Memory B cell (primary cell): Measurements from ENCODE around the gene ZC3H12C.

Experiments
- ATAC-seq: fragments of 150-1000 bp; cut with Tn5 transposase; 2 replicates; pipeline ENCODE4 v1.10.0; 2021; ENCODE audit warnings: low read depth, mild to moderate bottlenecking, moderate library complexity
- DNase-seq, 2 donors: peaks; one replicate each; pipeline ENCODE4 v3.0.0; 2022; ENCODE audit warnings: low spot score in 2 of 2
- H3K27ac Mint-ChIP-seq: one replicate; pipeline ENCODE4 v1.8.0; 2022; ENCODE audit warnings: mild to moderate bottlenecking, moderate library complexity, mixed read lengths
- H3K27me3 Mint-ChIP-seq: one replicate; pipeline ENCODE4 v1.8.0; 2022; ENCODE audit warnings: mixed read lengths
- H3K36me3 Mint-ChIP-seq: one replicate; pipeline ENCODE4 v1.8.0; 2022; ENCODE audit warnings: mild to moderate bottlenecking, mixed read lengths
- H3K4me1 Mint-ChIP-seq: one replicate; pipeline ENCODE4 v1.8.0; 2022; ENCODE audit warnings: mixed read lengths
- H3K4me3 Mint-ChIP-seq: one replicate; pipeline ENCODE4 v1.8.0; 2022; ENCODE audit warnings: mild to moderate bottlenecking, moderate library complexity, mixed read lengths
- H3K9me3 Mint-ChIP-seq: one replicate; pipeline ENCODE4 v1.8.0; 2022; ENCODE audit warnings: mixed read lengths

ZC3H12C gene

DNA sequence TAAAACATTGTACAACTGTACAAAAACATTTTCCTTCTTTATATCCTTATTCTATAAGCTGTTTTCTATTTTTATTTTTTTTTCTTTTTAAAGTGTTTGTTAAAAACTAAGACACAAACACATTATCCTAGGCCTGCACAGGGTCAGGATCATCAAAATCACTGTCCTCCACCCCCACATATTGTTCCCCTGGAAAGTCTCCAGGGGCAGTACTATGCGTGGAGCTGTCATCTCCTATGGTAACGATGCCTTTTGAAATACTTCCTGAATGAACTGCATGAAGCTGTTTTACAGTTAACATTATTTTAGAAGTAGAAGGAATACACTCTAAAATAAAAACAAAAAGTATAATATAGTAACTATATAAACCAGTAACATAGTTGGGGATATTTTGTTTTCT, 67.2 kb downstream of the ZC3H12C start:
- Mint-ChIP-seq H3K9me3 (no peaks in the 10 kb centered on the region), H3K4me3 (no peak overlapping the region), H3K4me1 (no peaks in the 10 kb centered on the region), H3K36me3 (no peaks in the 10 kb centered on the region), H3K27me3 (peaks cover 2% of the 10 kb centered on the region), H3K27ac (no peak overlapping the region)
- ATAC-seq (no peak), DNase-seq (no peak)

GRCh38 chr11:110161061-110161460, 67.9 kb downstream of the ZC3H12C start:
- peaks cover 2% of the 10 kb centered on the region for H3K27me3 Mint-ChIP-seq
- H3K27ac Mint-ChIP-seq = no peak overlapping the region
- no peaks in the 10 kb centered on the region for H3K36me3 Mint-ChIP-seq
- DNase-seq (no peak), ATAC-seq (no peak)
- H3K9me3 Mint-ChIP-seq = no peaks in the 10 kb centered on the region
- H3K4me3 Mint-ChIP-seq = no peak overlapping the region
- no peaks in the 10 kb centered on the region for H3K4me1 Mint-ChIP-seq

DNA sequence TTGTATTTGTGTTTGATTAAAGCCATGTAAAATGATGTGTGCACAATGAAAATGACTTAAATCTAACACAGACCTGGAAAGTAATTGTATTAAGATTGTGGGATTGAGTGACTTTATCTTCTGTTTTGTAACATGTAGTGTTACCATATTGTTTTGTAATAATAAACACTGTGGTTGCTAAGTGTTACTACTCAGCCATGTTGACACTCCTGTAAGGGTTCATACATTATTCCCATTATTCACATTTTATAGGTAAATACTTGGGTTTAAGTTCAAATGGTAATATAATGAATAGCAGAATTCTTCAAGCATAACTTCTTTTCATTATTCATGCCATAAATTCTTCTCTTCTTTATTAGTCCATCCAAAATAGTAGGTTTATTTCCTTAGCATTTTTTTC, 69.0 kb downstream of the ZC3H12C start:
- Mint-ChIP-seq H3K4me1 (no peaks in the 10 kb centered on the region), H3K36me3 (no peaks in the 10 kb centered on the region), H3K4me3 (no peak overlapping the region), H3K27me3 (peaks cover 2% of the 10 kb centered on the region), H3K27ac (no peak overlapping the region), H3K9me3 (no peaks in the 10 kb centered on the region)
- DNase-seq (no peak), ATAC-seq (no peak)

- no peak overlapping the region for H3K4me3 Mint-ChIP-seq
- ATAC-seq (no peak), DNase-seq (no peak)
- no peaks in the 10 kb centered on the region for H3K9me3 Mint-ChIP-seq
- no peaks in the 10 kb centered on the region for H3K4me1 Mint-ChIP-seq
- H3K27me3 Mint-ChIP-seq = no peaks in the 10 kb centered on the region
- H3K36me3 Mint-ChIP-seq = no peaks in the 10 kb centered on the region
- no peak overlapping the region for H3K27ac Mint-ChIP-seq
These were observed 72.1 kb downstream of the ZC3H12C start for GRCh38 chr11:110165039-110165925.

DNA sequence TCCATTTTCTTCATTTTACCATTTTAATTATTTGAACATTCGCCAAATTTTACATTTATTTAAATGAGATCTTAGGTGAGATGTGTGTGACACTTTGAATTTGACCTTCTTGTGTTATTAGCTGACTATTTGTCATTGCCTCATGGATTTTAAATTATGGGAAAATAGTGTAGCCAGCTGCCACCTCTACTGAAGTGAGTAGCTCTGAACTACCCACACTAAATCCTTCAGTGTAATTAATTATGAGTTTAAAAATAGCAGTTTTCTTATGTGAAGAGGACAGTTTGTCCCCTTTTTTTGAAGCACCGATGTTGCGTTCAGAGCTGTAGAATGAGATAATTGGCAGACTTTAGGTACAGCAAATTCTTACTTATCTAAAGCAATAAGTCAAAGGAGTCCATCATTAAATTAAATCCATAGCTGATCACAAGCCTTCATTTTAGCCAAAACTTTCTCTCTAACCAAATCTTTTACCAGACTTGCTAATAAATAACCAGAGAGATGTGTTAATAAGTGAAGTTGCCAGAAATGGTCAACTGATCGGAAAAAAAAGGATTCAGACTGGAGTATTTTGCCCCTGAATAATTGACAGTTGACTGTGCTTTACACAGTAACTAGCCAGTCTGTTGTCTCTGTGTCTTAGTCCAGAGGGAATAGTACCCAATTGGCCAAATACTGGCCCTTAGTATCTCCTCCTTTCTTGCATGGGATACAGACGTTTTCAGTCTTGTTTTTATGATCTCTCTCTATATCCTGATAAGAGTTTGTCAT, 75.0 kb downstream of the ZC3H12C start:
- Mint-ChIP-seq H3K9me3 (no peaks in the 10 kb centered on the region), H3K4me3 (no peak overlapping the region), H3K36me3 (no peaks in the 10 kb centered on the region), H3K4me1 (no peaks in the 10 kb centered on the region), H3K27ac (no peak overlapping the region), H3K27me3 (peaks cover 5% of the 10 kb centered on the region)
- DNase-seq (no peak), ATAC-seq (no peak)

DNA sequence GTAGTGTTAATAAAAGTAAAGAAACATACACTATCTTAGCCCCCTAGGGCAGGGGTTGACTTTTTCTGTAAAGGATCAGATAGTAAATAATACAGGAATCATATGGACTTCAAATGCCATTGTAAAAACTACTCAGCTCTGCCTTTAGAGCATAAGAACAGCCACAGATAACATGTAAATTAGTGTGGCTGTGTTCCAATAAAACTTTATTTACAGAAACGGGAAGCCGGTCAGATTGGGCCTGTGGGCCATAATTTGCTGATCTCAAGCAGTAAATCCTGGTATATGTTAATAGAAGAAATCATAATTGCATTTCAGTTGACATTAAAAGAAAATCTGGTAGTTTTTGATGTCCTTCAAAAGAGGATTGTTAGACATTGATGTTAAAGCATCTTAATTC, 76.5 kb downstream of the ZC3H12C start:
- ATAC-seq (no peak), DNase-seq (no peak)
- Mint-ChIP-seq H3K36me3 (no peaks in the 10 kb centered on the region), H3K27me3 (peaks cover 7% of the 10 kb centered on the region), H3K4me3 (no peak overlapping the region), H3K9me3 (no peaks in the 10 kb centered on the region), H3K27ac (no peak overlapping the region), H3K4me1 (peaks cover 4% of the 10 kb centered on the region)

- Mint-ChIP-seq H3K27ac (no peak overlapping the region), H3K4me3 (no peak overlapping the region), H3K4me1 (peaks cover 4% of the 10 kb centered on the region), H3K27me3 (peaks cover 7% of the 10 kb centered on the region), H3K36me3 (no peaks in the 10 kb centered on the region), H3K9me3 (no peaks in the 10 kb centered on the region)
- no peak for ATAC-seq
- DNase-seq = no peak
These were observed 79.4 kb downstream of the ZC3H12C start for GRCh38 chr11:110172468-110173065.

DNA sequence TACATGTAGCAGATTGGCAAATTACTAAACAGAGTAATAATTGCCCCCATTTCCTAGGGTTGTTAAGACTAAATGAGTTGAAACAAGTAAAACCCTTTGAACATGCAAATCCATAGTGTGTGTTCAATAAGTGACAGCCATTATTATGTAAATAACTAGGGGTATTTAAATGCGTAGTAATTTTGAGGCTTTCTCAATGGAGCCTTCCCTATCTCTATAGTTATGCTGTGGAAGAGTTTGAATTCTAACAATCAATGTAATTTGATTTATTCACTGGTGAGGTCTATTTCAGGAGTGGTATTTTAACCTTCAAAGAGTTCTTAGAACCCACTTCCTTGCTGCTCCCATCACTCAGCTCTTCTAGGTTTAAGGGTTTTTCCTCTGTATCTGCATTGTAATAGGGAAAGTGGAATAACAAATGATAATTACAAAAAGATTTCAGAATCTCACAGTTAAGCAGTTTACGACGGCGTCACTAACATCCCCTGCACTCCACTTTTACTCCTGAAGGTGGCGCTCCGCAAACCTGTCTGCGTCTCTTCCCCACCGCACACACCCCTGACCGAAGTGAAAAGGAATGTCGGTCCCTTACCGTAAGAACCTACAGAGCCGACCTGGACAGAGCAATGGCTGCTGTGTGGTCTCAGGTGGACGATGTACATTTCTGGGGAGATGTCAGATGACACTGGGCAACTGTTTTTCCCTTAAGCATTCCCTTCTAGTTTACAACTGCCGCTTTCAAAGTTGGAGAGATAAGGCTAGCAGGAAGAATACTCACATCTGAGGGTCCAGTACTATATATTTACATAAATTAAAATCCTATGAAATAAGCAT, 80.8 kb downstream of the ZC3H12C start:
- Mint-ChIP-seq H3K36me3 (no peaks in the 10 kb centered on the region), H3K27me3 (peaks cover 7% of the 10 kb centered on the region), H3K27ac (no peak overlapping the region), H3K4me3 (peak overlapping the region; percentile 27), H3K4me1 (peaks cover 4% of the 10 kb centered on the region), H3K9me3 (no peaks in the 10 kb centered on the region)
- ATAC-seq (peak; percentile 84), DNase-seq (peak; percentile 49 to 60)

DNA sequence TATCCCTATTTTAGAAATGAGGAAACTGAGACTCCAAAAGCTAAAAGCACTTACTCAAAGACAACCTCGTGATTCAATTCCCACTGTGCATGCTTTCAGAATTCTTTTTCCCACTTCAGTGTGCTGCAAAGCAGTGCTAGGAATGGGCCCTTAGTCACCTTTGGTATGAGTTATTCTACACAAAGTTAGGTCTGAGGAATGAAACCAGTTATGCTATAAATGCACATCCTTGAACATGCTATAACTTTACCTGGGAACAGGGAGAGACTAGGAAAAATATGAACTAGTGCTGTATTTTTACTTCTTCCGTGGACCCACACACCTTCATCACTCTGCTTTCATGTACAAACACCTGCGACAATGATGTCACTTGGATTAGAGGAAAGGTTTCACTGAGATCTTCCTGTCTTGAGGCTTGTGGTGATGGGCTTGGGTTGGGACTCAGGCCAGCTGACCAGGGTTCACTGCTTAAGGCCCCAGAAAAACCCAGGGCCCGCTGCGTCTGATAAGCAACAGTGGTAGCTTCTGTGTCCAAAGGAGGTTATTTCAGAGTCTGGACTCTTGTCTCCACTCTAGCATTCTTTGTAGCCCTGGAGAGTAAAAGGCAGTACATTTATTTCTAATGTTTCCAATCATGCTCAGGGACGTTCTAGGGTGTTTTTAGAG, 81.6 kb downstream of the ZC3H12C start:
- no peak for ATAC-seq
- H3K27ac Mint-ChIP-seq = no peak overlapping the region

DNA sequence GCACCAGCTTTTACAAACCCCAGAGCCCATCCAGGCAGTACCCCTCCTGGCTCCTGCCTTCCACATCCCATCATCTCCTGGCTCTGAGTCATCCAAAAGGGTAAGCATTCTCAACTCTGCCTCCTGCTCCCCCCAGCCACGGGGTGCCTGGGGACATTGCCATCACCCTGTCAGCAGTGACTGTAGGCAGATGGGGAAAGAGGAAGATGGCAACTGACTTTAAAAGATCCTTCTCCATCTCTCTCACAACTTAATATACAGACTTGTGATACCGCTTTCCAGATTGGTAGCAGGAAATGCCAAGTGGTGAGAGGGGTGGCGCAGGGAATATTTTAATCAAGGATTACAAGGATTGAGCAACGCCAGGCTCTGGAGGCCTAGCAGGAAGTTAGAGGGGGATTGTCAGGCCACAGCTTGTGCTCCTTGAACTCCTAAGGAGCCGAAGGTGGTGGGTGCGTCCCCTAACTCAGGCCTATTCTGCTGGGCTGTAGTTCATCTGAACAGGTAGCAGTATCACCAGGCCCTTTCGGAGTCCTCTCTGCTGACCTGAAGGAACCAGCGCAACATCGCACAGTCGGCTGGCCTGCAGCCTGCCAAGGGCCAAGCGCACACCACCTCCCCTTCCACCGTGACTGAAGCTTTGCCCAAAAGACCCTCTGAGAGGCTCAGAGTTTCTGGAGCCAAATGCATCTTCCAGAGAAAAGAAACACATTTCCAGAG, 83.3 kb downstream of the ZC3H12C start:
- H3K4me3 Mint-ChIP-seq = no peak overlapping the region
- ATAC-seq = no peak
- no peaks in the 10 kb centered on the region for H3K36me3 Mint-ChIP-seq
- H3K4me1 Mint-ChIP-seq = peaks cover 4% of the 10 kb centered on the region
- H3K27me3 Mint-ChIP-seq = peaks cover 7% of the 10 kb centered on the region
- H3K9me3 Mint-ChIP-seq = no peaks in the 10 kb centered on the region
- no peak for DNase-seq
- no peak overlapping the region for H3K27ac Mint-ChIP-seq

More for the DNA sequence above, 81.6 kb downstream of the ZC3H12C start:
- Mint-ChIP-seq H3K9me3 (no peaks in the 10 kb centered on the region), H3K27me3 (peaks cover 7% of the 10 kb centered on the region), H3K36me3 (no peaks in the 10 kb centered on the region), H3K4me1 (peaks cover 4% of the 10 kb centered on the region), H3K4me3 (no peak overlapping the region)
- no peak for DNase-seq

DNA sequence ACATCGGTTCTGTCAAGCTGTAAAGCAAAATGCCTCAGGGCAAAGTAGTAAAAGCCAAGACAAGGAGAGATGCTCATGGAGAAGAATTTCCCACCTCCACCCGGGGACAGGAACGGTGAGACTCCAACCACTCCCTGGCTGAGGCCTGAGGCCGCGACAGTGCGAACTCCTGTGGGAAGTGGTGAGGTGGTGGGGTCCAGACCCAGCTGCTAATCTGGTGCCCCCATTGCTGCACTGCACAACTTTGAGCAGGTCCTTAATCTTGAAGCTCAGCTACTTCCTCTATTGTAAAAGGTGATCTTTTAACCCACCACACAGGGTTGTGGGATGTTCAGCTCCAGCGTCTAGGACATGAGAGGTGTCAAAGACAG, 83.9 kb downstream of the ZC3H12C start:
- ATAC-seq (no peak), DNase-seq (no peak)
- Mint-ChIP-seq H3K27me3 (peaks cover 5% of the 10 kb centered on the region), H3K4me3 (no peak overlapping the region), H3K36me3 (no peaks in the 10 kb centered on the region), H3K27ac (no peak overlapping the region), H3K4me1 (peaks cover 4% of the 10 kb centered on the region), H3K9me3 (no peaks in the 10 kb centered on the region)

DNA sequence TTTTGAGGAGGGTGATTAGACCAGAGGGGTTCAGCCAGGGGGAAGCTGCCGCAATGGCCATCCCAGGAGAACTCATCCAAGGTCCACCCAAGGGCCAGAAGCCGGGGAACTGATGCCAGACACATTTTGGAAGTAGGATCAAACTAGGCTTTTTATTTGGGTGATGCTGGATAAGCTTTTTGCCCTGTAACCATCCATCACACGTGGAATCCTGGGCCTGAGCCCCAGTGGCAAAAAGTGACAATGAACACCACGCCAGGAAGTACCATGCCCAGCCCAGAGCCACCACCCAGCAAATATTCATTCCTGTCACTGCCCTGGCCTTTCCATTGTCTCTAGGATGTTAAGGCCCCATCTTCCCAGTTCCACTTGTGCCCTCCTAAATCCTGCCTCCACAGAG, 85.9 kb downstream of the ZC3H12C start:
- DNase-seq (no peak), ATAC-seq (no peak)
- H3K27me3 Mint-ChIP-seq = peaks cover 4% of the 10 kb centered on the region
- H3K9me3 Mint-ChIP-seq = no peaks in the 10 kb centered on the region
- H3K27ac Mint-ChIP-seq = no peak overlapping the region
- no peaks in the 10 kb centered on the region for H3K36me3 Mint-ChIP-seq
- peaks cover 3% of the 10 kb centered on the region for H3K4me1 Mint-ChIP-seq
- no peak overlapping the region for H3K4me3 Mint-ChIP-seq

GRCh38 chr11:110182886-110183285, 89.7 kb downstream of the ZC3H12C start:
- H3K36me3 Mint-ChIP-seq = no peaks in the 10 kb centered on the region
- DNase-seq = no peak

More at GRCh38 chr11:110182886-110183285, 89.7 kb downstream of the ZC3H12C start:
- ATAC-seq = no peak
- Mint-ChIP-seq H3K4me3 (no peak overlapping the region), H3K27ac (no peak overlapping the region), H3K4me1 (peaks cover 2% of the 10 kb centered on the region), H3K9me3 (no peaks in the 10 kb centered on the region), H3K27me3 (peaks cover 11% of the 10 kb centered on the region)
